HepG2 (cell line): Measurements from ENCODE around the gene RAC3. TPM values are rescaled to one million over a fixed set of nuclear protein-coding genes. Genes with fewer than 3 reads are reported as not detected.

Experiments used
- HOXA9 ChIP-seq: sonication (generic); formaldehyde crosslinking; IDR thresholded peaks from 2 replicates; pipeline ENCODE4 v1.8.1; 2022; ENCODE audit warnings: missing genetic modification reagents, mild to moderate bottlenecking, moderate library complexity, borderline replicate concordance
- KLF11 ChIP-seq: IDR thresholded peaks from 2 replicates; pipeline ENCODE4 v1.6.1; 2016; ENCODE audit warnings: missing compliant biosample characterization
- KLF15 ChIP-seq: sonication (generic); formaldehyde crosslinking; IDR thresholded peaks from 2 replicates; pipeline ENCODE4 v1.8.1; 2023; ENCODE audit warnings: borderline replicate concordance, mild to moderate bottlenecking, inconsistent platforms, missing genetic modification reagents, mixed read lengths
- KMT2A ChIP-seq: sonication (generic); formaldehyde crosslinking; IDR thresholded peaks from 2 replicates; pipeline ENCODE4 v1.4.0; 2020; ENCODE audit warnings: missing genetic modification reagents
- NCOA2 ChIP-seq: sonication (generic); formaldehyde crosslinking; IDR thresholded peaks from 2 replicates; pipeline ENCODE4 v1.8.0; 2022; ENCODE audit warnings: inconsistent platforms
- PAX8 ChIP-seq: sonication (generic); formaldehyde crosslinking; IDR thresholded peaks from 2 replicates; pipeline ENCODE4 v1.8.0; 2022; ENCODE audit warnings: mild to moderate bottlenecking, missing genetic modification reagents, borderline replicate concordance
- RFXAP ChIP-seq: sonication (generic); formaldehyde crosslinking; IDR thresholded peaks from 2 replicates; pipeline ENCODE4 v1.4.0; 2020; ENCODE audit warnings: missing genetic modification reagents, borderline replicate concordance
- RXRB ChIP-seq: IDR thresholded peaks from 2 replicates; pipeline ENCODE4 v1.6.1; 2016; ENCODE audit warnings: borderline replicate concordance, missing genetic modification reagents, missing compliant biosample characterization
- SOX13 ChIP-seq, 3 experiments: fragments of 450-650 bp in 1 of 3; sonication (generic) in 1 of 3; formaldehyde crosslinking in 1 of 3; IDR thresholded peaks in 2 of 3; conservative IDR thresholded peaks in 1 of 3; 2 replicates each; pipeline versions ENCODE4 v1.5.0 to v1.6.1; 2016 to 2020; ENCODE audit warnings: antibody characterized with exemption in 1 of 3, mild to moderate bottlenecking in 1 of 3, missing compliant biosample characterization in 1 of 3, missing genetic modification reagents in 1 of 3, moderate library complexity in 1 of 3
- TCF7L2 ChIP-seq: IDR thresholded peaks from 2 replicates; pipeline ENCODE4 v1.6.1; 2011; ENCODE audit warnings: mild to moderate bottlenecking, low read depth, low read length, moderate library complexity
- ZNF546 ChIP-seq: sonication (generic); formaldehyde crosslinking; conservative IDR thresholded peaks from 2 replicates; pipeline ENCODE4 v1.8.1; 2023; ENCODE audit warnings: mild to moderate bottlenecking, missing genetic modification reagents
- ZNF644 ChIP-seq: IDR thresholded peaks from 2 replicates; pipeline ENCODE4 v1.6.1; 2016; ENCODE audit warnings: low read depth
- ZNF652 ChIP-seq: IDR thresholded peaks from 2 replicates; pipeline ENCODE4 v1.6.1; 2016; ENCODE audit warnings: low read depth, borderline replicate concordance
- polyA plus RNA-seq, 8 experiments: library from polyadenylated mRNA; depleted of rRNA in 3 of 8; stranded (reverse) in 7 of 8; unstranded in 1 of 8; fragments of >200 nt; fragmentation: Illumina TruSeq in 4 of 8; extraction: Trizol in 4 of 8; gene quantifications; 2 replicates each; pipeline versions ENCODE4 v1.2.1 to v1.2.3, GENCODE V29; 2011 to 2016; ENCODE audit warnings: low read depth in 4 of 8, missing spikeins in 1 of 8, mixed read lengths in 1 of 8; ENCODE audit not compliant: insufficient read depth in 1 of 8
- total RNA-seq, 5 experiments: library from RNA; depleted of rRNA; stranded (reverse); fragments of >200 nt; fragmentation: Illumina TruSeq; extraction: Trizol; gene quantifications; 2 replicates each; pipeline ENCODE4 v1.2.3, GENCODE V29; 2016; ENCODE audit warnings: low read depth in 1 of 5
- TF ChIP-seq, protein P1 (sequence below): sonication (generic); formaldehyde crosslinking; IDR thresholded peaks from 2 replicates; pipeline ENCODE4 v1.4.0; 2020; ENCODE audit warnings: mild to moderate bottlenecking, missing genetic modification reagents
- TF ChIP-seq, protein P2 (sequence below): sonication (generic); formaldehyde crosslinking; IDR thresholded peaks from 2 replicates; pipeline ENCODE4 v1.4.0; 2020; ENCODE audit warnings: missing genetic modification reagents, borderline replicate concordance
- TF ChIP-seq, protein P3 (sequence below): sonication (generic); formaldehyde crosslinking; IDR thresholded peaks from 2 replicates; pipeline ENCODE4 v1.5.0; 2020; ENCODE audit warnings: mild to moderate bottlenecking, missing genetic modification reagents, moderate library complexity

RAC3 gene
- total and polyA plus RNA-seq, 2 of the 13 experiments (the other 11 are each of a cell fraction or from before 2014, with no cell fraction given): 10.5 to 21.3 TPM

DNA sequence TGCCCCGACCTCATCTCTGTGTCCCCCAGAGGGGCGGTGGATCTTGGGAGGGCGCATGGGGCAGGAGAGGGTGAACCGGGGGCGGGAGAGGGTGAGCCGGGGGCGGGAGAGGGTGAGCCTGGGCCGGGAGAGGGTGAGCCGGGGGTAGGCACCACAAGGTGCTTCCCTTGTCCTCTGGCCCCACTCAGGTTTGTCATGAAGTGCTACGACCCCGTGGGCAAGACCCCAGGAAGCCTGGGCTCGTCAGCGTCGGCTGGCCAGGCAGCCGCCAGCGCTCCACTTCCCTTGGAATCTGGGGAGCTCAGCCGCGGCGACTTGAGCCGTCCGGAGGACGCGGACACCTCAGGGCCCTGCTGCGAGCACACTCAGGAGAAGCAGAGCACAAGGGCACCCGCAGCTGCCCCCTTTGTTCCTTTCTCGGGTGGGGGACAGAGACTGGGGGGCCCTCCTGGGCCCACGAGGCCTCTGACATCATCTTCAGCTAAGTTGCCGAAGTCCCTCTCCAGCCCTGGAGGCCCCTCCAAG is 35.2 kb upstream of the RAC3 start (continued):
- no peak for TF ChIP-seq TCF7L2
- TF ChIP-seq, protein P1, sequence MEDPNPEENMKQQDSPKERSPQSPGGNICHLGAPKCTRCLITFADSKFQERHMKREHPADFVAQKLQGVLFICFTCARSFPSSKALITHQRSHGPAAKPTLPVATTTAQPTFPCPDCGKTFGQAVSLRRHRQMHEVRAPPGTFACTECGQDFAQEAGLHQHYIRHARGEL: no peak
- TF ChIP-seq ZNF652 (CRISPR knock-in tag): no peak
- no peak for TF ChIP-seq RFXAP (CRISPR knock-in tag)
- no peak for TF ChIP-seq KLF11 (CRISPR knock-in tag)
- no peak for TF ChIP-seq SOX13 (IDR thresholded peaks at IDR 0.05)
- TF ChIP-seq SOX13 (CRISPR knock-in tag; conservative IDR thresholded peaks at IDR 0.05 in 1 of 2, IDR thresholded peaks at IDR 0.05 in 1 of 2): no peak
- TF ChIP-seq, protein P2, sequence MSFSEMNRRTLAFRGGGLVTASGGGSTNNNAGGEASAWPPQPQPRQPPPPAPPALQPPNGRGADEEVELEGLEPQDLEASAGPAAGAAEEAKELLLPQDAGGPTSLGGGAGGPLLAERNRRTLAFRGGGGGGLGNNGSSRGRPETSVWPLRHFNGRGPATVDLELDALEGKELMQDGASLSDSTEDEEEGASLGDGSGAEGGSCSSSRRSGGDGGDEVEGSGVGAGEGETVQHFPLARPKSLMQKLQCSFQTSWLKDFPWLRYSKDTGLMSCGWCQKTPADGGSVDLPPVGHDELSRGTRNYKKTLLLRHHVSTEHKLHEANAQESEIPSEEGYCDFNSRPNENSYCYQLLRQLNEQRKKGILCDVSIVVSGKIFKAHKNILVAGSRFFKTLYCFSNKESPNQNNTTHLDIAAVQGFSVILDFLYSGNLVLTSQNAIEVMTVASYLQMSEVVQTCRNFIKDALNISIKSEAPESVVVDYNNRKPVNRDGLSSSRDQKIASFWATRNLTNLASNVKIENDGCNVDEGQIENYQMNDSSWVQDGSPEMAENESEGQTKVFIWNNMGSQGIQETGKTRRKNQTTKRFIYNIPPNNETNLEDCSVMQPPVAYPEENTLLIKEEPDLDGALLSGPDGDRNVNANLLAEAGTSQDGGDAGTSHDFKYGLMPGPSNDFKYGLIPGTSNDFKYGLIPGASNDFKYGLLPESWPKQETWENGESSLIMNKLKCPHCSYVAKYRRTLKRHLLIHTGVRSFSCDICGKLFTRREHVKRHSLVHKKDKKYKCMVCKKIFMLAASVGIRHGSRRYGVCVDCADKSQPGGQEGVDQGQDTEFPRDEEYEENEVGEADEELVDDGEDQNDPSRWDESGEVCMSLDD (CRISPR knock-in tag): no peak; the same call in 1 of the 2 replicates
- TF ChIP-seq ZNF546 (CRISPR knock-in tag): no peak
- no peak for TF ChIP-seq ZNF644
- no peak for TF ChIP-seq RXRB (CRISPR knock-in tag)
- TF ChIP-seq HOXA9 (CRISPR knock-in tag): 0 out of 2 replicates have a peak, but pooled peaks have one; percentile 1
- no peak for TF ChIP-seq KMT2A (CRISPR knock-in tag)
- 0 out of 2 replicates have a peak, but pooled peaks have one; percentile 13 for TF ChIP-seq PAX8
- TF ChIP-seq, protein P3, sequence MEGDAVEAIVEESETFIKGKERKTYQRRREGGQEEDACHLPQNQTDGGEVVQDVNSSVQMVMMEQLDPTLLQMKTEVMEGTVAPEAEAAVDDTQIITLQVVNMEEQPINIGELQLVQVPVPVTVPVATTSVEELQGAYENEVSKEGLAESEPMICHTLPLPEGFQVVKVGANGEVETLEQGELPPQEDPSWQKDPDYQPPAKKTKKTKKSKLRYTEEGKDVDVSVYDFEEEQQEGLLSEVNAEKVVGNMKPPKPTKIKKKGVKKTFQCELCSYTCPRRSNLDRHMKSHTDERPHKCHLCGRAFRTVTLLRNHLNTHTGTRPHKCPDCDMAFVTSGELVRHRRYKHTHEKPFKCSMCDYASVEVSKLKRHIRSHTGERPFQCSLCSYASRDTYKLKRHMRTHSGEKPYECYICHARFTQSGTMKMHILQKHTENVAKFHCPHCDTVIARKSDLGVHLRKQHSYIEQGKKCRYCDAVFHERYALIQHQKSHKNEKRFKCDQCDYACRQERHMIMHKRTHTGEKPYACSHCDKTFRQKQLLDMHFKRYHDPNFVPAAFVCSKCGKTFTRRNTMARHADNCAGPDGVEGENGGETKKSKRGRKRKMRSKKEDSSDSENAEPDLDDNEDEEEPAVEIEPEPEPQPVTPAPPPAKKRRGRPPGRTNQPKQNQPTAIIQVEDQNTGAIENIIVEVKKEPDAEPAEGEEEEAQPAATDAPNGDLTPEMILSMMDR (CRISPR knock-in tag): no peak
- no peak for TF ChIP-seq KLF15 (CRISPR knock-in tag)
- TF ChIP-seq NCOA2 (CRISPR knock-in tag): no peak
